Measurements from ENCODE around the gene MOSMO. TPM values are rescaled to one million over a fixed set of nuclear protein-coding genes. Genes with fewer than 3 reads are reported as not detected.

The MOSMO gene
- total and polyA plus RNA-seq, 2 of the 13 experiments (the other 11 are each of a cell fraction or from before 2014, with no cell fraction given): 26.7 to 32.6 TPM

DNA sequence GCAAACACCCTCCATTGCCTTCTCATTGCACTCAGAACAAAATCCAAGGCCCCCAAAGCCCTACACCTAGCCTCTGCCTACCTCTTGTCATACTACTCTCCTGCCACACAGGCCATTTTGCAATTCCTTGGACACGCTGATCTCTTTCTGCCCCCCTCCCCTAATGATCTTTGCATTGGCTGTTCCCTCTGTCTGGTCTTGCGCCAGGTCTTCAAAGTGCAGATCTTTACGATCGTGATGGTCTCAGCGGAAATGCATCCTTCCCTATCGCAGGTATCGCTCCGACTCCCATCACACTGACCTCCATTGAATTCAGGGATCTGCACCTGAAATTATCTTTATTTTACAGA, 777 bp upstream of the MOSMO start:
- Histone ChIP-seq H3K4me2 (ENCODE audit: low read depth, low read length) (peak overlapping the region; percentile 100), H3K27ac (ENCODE audit: extremely low read length, insufficient read depth, low read length) (peak overlapping the region; percentile 78), H3K9ac (ENCODE audit: insufficient read depth, low read depth, low read length) (peak overlapping the region; percentile 79), H3K36me3 (replicated peaks in 1 of 2; ENCODE audit: control insufficient read depth in 1 of 2, insufficient read depth in 2 of 2, low read length in 2 of 2) (no peaks in the 10 kb centered on the region), H3K4me1 (ENCODE audit: insufficient read depth, low read length) (peaks cover 53% of the 10 kb centered on the region), H4K20me1 (ENCODE audit: insufficient read depth, low read length) (0 out of 2 replicates have a peak, but pooled peaks cover 6% of the 10 kb centered on the region), H3K9me3 (ENCODE audit: low read length) (no peaks in the 10 kb centered on the region), H3K4me3 (replicated peaks in 1 of 3; ENCODE audit: insufficient read depth in 1 of 3, low read depth in 2 of 3, low read length in 3 of 3) (peak overlapping the region; percentile 94 to 98 (median 98)), H2AFZ (ENCODE audit: low read length) (peak overlapping the region; percentile 77), H3K79me2 (ENCODE audit: insufficient read depth, low read length) (peaks cover 35% of the 10 kb centered on the region), H3K27me3 (ENCODE audit: control insufficient read depth in 1 of 2, insufficient read depth in 2 of 2, low read length in 2 of 2) (peaks cover 0 to 11% of the 10 kb centered on the region in 2 experiments; a peak in 1 of 5 replicates)
- POLR2A ChIA-PET: interaction anchor here (0.9 to 3.7 kb wide), 14 partner anchors 10 to 185 kb away, joined by 3 to 40 read pairs (median 8); partner anchors contain the start of gene UQCRC2
- FAIRE-seq (peak; percentile 8), DNase-seq (ENCODE audit: low spot score) (no peak), ATAC-seq (peak; percentile 34)
- WGBS (ENCODE audit: low lambda C conversion rate): under 1% methylated on average over 8 of the region's 8 CpGs
- CTCF ChIA-PET (ENCODE audit: low intra/inter-chr PET ratio, low total read pairs): no interaction called here
- intact Hi-C loops (cut with micrococcal nuclease; ENCODE audit: unreplicated experiment) (no loop called here), in situ Hi-C loops (cut with HindIII; ENCODE audit: extremely low pct_ligation_motif_present, low pct_unique_long_range_greater_than_20kb) (no loop called here)
- no TSS peak for BruUV-seq (replicated peaks)
- TF ChIP-seq HNF4A (CRISPR knock-in tag; IDR thresholded peaks at IDR 0.05) (no peak), PCBP1 (IDR thresholded peaks at IDR 0.05; ENCODE audit: borderline replicate concordance, low read depth, low read length) (0 out of 2 replicates have a peak, but pooled peaks have one; percentile 0), ZNF776 (CRISPR knock-in tag; IDR thresholded peaks at IDR 0.05) (no peak), MAZ (IDR thresholded peaks at IDR 0.05; ENCODE audit: borderline replicate concordance, low read depth, low read length) (no peak), MAZ (CRISPR knock-in tag; IDR thresholded peaks at IDR 0.05; ENCODE audit: low read depth) (no peak), ZNF7 (CRISPR knock-in tag; IDR thresholded peaks at IDR 0.05) (0 out of 2 replicates have a peak, but pooled peaks have one; percentile 11), ZNF260 (CRISPR knock-in tag; IDR thresholded peaks at IDR 0.05; ENCODE audit: borderline replicate concordance, low read depth) (no peak), TARDBP (CRISPR knock-in tag; IDR thresholded peaks at IDR 0.05) (no peak), TEAD3 (CRISPR knock-in tag; optimal IDR thresholded peaks at IDR 0.05; ENCODE audit: borderline replicate concordance) (peak; percentile 11), ELF4 (CRISPR knock-in tag; IDR thresholded peaks at IDR 0.05; ENCODE audit: borderline replicate concordance) (0 out of 2 replicates have a peak, but pooled peaks have one; percentile 19), PTBP1 (IDR thresholded peaks at IDR 0.05; ENCODE audit: low read depth, low read length, poor library complexity, severe bottlenecking) (no peak), ERF (CRISPR knock-in tag; IDR thresholded peaks at IDR 0.05) (no peak), POGZ (CRISPR knock-in tag; IDR thresholded peaks at IDR 0.05) (no peak)
- TF ChIP-seq, protein P1, sequence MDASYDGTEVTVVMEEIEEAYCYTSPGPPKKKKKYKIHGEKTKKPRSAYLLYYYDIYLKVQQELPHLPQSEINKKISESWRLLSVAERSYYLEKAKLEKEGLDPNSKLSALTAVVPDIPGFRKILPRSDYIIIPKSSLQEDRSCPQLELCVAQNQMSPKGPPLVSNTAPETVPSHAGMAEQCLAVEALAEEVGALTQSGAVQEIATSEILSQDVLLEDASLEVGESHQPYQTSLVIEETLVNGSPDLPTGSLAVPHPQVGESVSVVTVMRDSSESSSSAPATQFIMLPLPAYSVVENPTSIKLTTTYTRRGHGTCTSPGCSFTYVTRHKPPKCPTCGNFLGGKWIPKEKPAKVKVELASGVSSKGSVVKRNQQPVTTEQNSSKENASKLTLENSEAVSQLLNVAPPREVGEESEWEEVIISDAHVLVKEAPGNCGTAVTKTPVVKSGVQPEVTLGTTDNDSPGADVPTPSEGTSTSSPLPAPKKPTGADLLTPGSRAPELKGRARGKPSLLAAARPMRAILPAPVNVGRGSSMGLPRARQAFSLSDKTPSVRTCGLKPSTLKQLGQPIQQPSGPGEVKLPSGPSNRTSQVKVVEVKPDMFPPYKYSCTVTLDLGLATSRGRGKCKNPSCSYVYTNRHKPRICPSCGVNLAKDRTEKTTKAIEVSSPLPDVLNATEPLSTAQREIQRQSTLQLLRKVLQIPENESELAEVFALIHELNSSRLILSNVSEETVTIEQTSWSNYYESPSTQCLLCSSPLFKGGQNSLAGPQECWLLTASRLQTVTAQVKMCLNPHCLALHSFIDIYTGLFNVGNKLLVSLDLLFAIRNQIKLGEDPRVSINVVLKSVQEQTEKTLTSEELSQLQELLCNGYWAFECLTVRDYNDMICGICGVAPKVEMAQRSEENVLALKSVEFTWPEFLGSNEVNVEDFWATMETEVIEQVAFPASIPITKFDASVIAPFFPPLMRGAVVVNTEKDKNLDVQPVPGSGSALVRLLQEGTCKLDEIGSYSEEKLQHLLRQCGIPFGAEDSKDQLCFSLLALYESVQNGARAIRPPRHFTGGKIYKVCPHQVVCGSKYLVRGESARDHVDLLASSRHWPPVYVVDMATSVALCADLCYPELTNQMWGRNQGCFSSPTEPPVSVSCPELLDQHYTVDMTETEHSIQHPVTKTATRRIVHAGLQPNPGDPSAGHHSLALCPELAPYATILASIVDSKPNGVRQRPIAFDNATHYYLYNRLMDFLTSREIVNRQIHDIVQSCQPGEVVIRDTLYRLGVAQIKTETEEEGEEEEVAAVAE (CRISPR knock-in tag; IDR thresholded peaks at IDR 0.05; ENCODE audit: borderline replicate concordance): 0 out of 2 replicates have a peak, but pooled peaks have one; percentile 15
- TF ChIP-seq, protein P2, sequence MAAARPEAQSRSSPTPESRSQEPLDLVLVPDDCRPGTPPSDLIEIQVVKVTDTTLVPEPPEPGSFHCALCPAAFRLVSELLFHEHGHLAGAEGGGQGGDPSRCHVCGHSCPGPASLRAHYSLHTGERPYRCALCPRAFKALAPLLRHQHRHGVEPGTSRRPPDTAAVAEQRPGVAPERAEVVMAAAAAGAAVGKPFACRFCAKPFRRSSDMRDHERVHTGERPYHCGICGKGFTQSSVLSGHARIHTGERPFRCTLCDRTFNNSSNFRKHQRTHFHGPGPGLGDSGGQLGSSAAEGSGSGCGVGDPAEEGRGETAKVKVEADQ (CRISPR knock-in tag; IDR thresholded peaks at IDR 0.05; ENCODE audit: borderline replicate concordance): no peak
- TF ChIP-seq, protein P3, sequence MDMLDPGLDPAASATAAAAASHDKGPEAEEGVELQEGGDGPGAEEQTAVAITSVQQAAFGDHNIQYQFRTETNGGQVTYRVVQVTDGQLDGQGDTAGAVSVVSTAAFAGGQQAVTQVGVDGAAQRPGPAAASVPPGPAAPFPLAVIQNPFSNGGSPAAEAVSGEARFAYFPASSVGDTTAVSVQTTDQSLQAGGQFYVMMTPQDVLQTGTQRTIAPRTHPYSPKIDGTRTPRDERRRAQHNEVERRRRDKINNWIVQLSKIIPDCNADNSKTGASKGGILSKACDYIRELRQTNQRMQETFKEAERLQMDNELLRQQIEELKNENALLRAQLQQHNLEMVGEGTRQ (IDR thresholded peaks at IDR 0.05; ENCODE audit: low read depth, low read length): no peak
- TF ChIP-seq, protein P3 (CRISPR knock-in tag; IDR thresholded peaks at IDR 0.05; ENCODE audit: borderline replicate concordance): no peak

Measured in HepG2 (cell line).